Right kidney (tissue), 1 donor: ENCODE results near the gene MAML2.

ENCODE experiments used
- DNase-seq: peaks from one replicate; pipeline ENCODE4 v3.0.0-alpha.2; 2016

Gene MAML2

GRCh38 chr11:96035740-96036078, 307.3 kb downstream of the MAML2 start:
- DNase-seq: no peak

- DNase-seq: no peak
Observed at GRCh38 chr11:96035031-96035739, 307.8 kb downstream of the MAML2 start.

GRCh38 chr11:96033599-96033998, 309.4 kb downstream of the MAML2 start:
- DNase-seq: no peak

DNA sequence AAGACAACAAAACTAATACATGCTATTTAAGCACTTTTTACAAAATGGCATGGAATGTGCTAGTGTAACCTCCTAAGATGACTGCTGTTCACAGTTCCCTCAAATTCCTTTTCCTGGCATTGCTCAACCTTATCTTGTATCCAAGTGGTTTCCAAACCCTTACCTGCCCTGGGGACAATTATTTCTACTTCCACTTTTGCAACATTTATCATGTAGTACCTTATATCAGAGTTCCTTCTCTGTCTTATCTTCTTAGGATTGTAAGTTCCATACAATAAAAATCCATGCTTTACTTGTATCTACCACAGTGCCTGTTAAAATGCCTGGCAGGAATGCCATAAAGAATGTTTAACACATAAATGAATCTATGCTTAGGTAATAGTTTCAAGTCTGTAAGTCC, 309.9 kb downstream of the MAML2 start:
- no peak for DNase-seq

- no peak for DNase-seq
Observed at GRCh38 chr11:96028746-96029145, 314.2 kb downstream of the MAML2 start.

GRCh38 chr11:96027021-96027420, 316.0 kb downstream of the MAML2 start:
- DNase-seq: no peak

GRCh38 chr11:96026310-96026709, 316.7 kb downstream of the MAML2 start:
- DNase-seq: no peak

DNA sequence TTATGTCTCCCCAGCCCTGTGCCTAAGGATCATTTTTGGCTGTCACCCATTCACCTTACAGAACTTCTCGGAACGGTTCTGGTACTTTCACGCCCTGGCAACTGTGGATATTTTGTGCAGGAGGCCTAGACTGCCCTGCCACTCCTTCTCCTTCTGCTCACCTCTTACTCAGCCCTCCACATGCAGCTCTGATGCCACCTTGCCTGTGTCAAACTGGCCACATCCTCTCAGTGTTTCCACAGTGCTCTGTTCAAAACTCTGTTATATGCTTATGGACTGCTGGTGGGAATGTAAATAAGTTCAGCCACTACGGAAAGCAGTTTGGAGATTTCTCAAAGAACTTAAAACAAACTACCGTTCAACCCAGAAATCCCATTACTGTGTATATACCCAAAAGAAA, 318.3 kb downstream of the MAML2 start:
- no peak for DNase-seq

GRCh38 chr11:96023275-96023674, 319.7 kb downstream of the MAML2 start:
- DNase-seq: no peak

DNA sequence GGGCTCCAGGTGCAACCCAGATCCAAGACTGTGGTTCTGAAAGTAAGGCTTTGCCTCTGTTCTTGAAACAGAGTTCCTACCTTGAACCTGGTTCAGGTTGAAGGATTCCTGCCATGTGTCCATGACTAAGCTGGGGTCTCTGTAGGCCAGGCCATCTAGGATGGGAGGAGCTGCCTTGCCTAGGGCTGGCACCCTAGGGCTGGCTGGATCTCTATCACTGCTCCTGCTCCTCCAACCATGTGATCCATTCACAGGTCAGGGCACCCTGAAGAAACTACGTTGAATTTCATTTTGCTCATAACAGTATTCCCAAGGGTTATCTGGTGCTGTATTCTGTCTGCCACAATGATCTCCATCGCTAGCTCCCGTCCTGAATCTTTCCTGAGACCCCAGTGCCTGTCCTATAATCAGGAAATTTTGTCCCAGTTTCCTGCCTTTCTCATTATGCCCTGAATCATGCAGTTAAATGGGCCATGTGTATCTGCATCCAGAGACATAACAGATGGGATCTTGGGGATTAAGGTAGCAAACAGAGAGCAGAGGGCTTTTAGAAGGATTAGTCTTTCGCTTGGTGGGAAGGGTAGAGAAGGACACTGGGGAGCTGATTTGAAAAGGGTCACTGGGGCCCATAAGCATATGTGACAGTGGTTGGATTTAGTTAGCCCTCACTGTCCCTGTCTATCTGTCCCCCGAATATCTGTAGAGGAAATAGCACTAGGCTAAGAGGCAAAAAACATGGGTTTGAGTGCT, 320.9 kb downstream of the MAML2 start:
- no peak for DNase-seq

DNA sequence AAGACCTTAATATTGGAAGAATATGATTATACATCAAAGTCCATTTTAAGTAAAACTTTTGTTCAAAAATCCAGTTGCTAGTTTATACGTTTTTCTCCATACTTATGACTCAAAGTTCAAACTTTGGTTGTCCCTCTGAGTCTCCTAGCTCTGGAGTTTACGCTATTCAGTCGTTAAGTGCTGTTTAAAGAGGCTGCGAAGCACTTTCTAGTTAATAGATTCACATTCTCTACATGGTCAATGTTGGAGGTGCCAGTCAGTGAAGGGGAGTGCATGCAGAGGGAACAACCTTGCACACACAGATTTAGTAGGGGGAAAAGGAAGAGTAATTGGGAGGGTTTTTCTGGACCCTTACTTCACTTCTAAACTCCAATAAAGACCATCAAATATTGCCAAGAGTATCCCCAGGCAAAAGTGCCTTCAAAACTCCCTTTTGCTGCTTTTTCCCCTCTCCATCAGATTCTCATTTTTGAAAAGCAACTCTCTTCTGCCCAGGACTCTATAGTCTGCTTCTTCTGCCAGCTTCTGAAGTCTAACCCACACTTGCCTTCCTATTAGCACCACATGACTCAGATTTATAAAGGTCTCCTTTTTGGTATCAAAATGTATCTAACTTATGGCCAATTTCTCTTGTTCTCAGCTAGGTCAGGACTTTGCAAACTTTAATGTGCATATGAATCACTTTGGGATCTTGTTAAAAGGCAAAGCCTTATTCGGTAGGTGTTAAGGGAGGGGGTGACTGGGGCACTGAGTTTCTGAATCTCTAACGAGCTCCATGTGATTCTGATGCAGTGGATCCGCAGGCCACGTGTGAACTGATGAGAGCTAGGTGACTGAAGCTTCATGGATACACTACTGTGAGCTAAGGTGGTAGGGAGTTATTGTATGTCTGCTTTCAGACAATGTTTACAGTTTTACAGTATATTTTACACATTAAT, 322.9 kb downstream of the MAML2 start:
- no peak for DNase-seq

GRCh38 chr11:96019281-96019680, 323.7 kb downstream of the MAML2 start:
- no peak for DNase-seq

DNA sequence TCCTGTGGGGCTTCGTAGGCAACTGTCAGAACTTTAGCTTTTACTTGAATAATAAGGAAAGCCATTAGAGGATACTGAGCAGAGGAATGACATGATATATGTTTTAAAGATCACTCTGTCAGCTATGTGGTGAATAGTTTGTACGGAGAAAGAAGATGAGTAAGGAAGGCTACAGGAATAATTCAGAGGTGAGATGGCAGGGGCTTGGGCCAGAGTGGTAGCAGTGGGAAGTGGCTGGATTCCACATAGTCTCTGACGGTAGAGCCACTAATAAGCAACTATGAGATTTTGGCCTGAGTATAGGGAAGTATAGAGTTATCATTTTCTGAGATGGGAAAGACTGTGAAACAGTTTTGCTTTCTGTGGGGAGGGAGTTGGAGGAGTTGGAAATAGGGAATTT, 325.1 kb downstream of the MAML2 start:
- no peak for DNase-seq

DNA sequence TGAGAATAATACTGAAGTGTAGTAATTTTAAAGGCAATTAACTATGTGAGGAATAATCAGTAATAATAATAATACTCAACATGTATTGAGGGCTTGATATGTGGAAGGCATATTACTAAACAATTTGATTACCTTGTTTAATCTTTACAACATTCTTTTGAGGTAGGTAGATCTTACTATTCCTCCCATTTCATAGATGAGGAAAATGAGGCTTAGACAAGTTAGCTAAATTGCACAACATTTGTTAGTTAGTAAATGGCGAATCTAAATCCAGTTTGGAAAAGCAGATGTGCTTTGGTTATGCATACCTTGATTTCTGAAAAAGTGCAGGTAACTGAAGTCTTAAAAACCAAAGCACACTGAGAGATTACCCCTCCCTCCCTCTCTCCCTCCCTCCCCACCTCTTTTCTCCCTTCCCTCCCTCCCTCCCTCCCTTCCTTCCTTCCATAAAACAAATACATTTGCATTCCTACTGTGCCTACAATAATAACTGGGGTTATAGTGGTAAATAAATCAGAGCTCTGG, 326.0 kb downstream of the MAML2 start:
- no peak for DNase-seq

DNA sequence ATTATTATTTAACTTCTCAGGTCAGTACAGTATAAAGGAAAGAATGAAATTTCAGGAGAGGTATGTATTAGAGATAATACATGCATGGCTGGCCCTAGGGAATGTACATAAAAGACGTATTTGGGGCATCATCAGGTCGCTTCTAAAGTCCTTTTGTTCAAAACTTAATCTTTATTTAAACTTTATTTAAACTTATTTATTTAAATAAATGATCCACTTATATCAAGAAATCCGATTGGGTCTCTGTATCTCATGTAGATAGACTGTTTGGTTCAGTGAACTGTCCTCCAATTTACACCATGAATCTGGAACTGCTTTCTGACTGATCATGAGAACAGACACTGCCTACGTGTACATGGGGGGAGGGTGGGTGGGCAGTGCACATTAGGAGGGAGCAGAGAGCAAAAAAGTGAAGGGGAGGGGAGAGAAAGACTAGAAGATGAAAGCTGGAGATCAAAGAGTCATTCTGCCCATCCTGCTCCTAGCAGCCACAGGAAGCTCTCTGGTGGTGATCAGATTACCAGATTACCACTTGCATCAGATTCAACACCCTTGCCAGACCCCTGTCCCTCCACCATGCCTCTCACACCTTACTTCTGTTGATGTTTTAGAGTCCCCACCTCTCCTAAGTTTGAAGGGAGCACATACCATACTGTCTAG, 327.0 kb downstream of the MAML2 start:
- no peak for DNase-seq

DNA sequence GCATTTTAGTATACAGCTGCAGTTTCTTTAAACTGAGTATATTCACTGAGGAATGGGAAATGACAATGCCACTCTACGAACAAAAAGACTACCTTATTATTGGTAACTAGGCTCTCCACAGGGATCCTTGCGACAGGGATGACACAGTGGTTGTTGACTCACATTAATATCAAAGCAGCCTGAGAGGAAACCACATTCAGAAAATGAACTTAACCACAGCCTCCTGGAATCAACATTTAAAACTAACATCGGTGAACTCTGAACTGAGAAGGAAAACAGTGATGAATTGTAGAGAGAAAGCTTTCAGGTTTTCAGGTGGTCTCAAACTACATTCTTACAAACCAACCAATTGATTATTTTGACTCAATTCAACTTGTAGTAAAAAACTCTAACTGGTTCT, 328.8 kb downstream of the MAML2 start:
- DNase-seq: no peak

- no peak for DNase-seq
Observed at GRCh38 chr11:96013461-96014213, 329.4 kb downstream of the MAML2 start.

- DNase-seq: peak; percentile 45
Observed at GRCh38 chr11:96012086-96012824, 330.7 kb downstream of the MAML2 start.

- DNase-seq: no peak
Observed at GRCh38 chr11:96010683-96011082, 332.3 kb downstream of the MAML2 start.

DNA sequence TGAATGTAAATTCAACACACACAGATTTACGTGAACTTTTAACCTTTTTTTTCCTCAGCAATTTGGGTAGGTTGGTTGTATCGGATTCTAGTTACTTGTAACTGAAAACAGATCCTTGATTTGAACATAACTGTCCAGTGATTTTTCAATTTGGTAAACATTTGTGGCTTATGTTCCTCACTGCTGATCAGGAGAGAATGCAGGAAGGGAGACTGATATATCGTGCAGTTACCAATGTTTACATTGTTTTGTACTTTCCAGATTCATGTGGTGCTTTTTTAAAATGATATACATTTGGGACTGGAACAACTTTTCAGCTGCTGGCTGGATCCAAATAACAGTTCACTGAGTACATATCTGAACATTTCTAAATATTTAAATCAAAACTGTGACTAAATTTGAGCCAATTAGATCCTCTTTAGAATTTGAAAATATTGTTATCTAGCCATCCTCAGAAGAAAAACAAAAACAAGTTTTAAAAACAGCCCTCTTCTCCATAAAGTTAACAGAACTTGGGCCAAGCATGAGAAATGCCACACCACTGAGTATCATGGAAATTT, 334.8 kb downstream of the MAML2 start:
- DNase-seq: no peak
